Dedifferentiated amniotic fluid mesenchymal stem cell (primary cell): ENCODE measurements around the gene AHCYL2.
"Not testable (repeated sequence)": the region's sequence is repeated elsewhere in the genome, so short reads cannot be mapped to it uniquely, and the experiment has no call there.

Source experiments
- DNase-seq: peaks from one replicate; pipeline ENCODE4 v3.0.0-alpha.2; 2016; ENCODE audit errors: extremely low spot score

AHCYL2 gene

GRCh38 chr7:129385116-129385515 is 160.3 kb downstream of the AHCYL2 start:
- DNase-seq = no peak

GRCh38 chr7:129385598-129385997 is 160.8 kb downstream of the AHCYL2 start:
- no peak for DNase-seq

GRCh38 chr7:129386506-129386905 is 161.7 kb downstream of the AHCYL2 start:
- DNase-seq = no peak

- DNase-seq = no peak
Measured at GRCh38 chr7:129387537-129387936, 162.7 kb downstream of the AHCYL2 start.

GRCh38 chr7:129388333-129389098 is 163.7 kb downstream of the AHCYL2 start:
- DNase-seq = no peak

GRCh38 chr7:129389829-129390228 is 165.0 kb downstream of the AHCYL2 start:
- no peak for DNase-seq

- no peak for DNase-seq
Measured at GRCh38 chr7:129390314-129390713, 165.5 kb downstream of the AHCYL2 start.

- DNase-seq = no peak
Measured at GRCh38 chr7:129391546-129392171, 166.8 kb downstream of the AHCYL2 start.

- no peak for DNase-seq
Measured at GRCh38 chr7:129393255-129393654, 168.4 kb downstream of the AHCYL2 start.

- DNase-seq = no peak
Measured at GRCh38 chr7:129394101-129394500, 169.3 kb downstream of the AHCYL2 start.

- DNase-seq = no peak
Measured at GRCh38 chr7:129394982-129395914, 170.4 kb downstream of the AHCYL2 start.

GRCh38 chr7:129401228-129401966 is 176.6 kb downstream of the AHCYL2 start:
- DNase-seq = no peak

GRCh38 chr7:129401967-129402860 is 177.4 kb downstream of the AHCYL2 start:
- DNase-seq = no peak

- DNase-seq = no peak
Measured at GRCh38 chr7:129405527-129405926, 180.7 kb downstream of the AHCYL2 start.

GRCh38 chr7:129410238-129410637 is 185.4 kb downstream of the AHCYL2 start:
- not testable (repeated sequence) for DNase-seq

GRCh38 chr7:129412501-129412900 is 187.7 kb downstream of the AHCYL2 start:
- DNase-seq = no peak

GRCh38 chr7:129417073-129417472 is 192.2 kb downstream of the AHCYL2 start:
- no peak for DNase-seq

GRCh38 chr7:129421717-129422250 is 197.0 kb downstream of the AHCYL2 start:
- DNase-seq = no peak

- no peak for DNase-seq
Measured at GRCh38 chr7:129422727-129423126, 197.9 kb downstream of the AHCYL2 start.

GRCh38 chr7:129423700-129424410 is 199.0 kb downstream of the AHCYL2 start:
- no peak for DNase-seq
